GM19463 (cell line): Measurements from ENCODE around the gene MGME1.

Experiments used
- ATAC-seq: cut with Tn5 transposase; IDR thresholded peaks from one replicate; pipeline ENCODE4 v1.9.1; 2021; ENCODE audit warnings: mild to moderate bottlenecking, moderate library complexity; ENCODE audit not compliant: unreplicated experiment

Gene MGME1

DNA sequence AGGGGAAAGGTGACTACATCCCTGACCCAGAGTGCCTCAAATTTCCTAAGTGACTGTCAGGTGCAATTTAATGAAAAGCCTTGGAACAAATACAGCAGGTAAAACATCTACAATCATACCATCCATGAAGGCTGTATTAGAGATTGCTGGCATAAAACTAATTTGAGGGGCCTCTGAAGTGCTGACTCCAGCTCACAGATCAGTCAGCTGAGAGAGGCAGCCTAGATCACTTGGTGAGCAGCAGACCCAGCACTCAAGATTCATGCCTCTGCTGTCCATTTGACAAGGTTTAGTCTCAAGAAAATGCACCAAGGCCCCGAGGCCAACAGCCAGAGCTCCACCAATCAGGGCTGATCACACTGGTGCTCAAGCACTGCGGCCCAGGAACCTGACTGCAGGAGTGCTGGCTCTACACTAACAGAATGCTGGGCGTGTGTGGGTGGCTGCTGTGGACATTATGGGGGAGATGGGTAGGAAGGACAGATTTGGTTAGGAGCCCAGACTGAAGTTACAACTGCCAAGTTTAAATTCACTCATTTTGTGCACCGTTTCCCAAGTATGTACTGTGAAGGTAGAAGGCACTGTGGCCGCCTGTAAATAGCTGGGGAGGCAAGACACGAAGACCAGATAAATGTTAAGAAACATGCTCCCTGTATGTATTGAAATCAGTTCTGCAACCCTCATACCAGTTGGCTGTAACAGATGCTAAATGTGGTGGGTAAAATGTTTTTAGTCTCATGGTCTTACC, 28.4 kb upstream of the MGME1 start:
- ATAC-seq: no peak

DNA sequence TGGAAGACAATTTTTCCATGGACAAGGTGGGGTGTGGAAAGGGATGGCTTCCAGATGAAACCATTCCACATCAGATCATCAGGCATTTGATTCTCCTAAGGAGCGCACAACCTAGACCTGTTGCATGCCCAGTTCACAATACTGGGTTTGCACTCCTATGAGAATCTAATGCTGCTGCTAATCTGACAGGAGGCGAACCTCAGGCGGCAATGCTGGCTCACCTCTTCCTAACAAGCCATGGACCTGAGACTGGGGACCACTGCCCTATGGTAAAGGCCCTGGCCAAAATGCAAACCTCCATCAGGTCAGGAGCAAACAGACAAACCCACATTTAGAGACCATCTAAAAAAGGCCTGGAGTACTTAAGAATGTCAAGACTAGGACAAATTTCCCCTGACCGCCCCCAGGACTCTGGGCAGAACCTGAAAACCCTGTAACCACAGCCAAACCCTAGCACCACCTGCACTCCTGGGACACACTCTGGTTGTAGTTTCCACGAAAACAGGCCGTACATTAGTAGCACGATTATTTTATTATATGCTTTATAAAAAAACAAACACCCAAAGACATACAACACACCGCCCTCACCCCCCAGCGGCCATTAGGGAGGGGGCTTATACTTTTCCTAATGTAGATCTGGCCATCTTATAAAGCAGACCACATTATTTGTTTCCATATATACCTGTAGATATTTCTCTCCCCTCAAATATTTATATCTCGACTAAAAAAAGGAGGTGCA, 27.6 kb upstream of the MGME1 start:
- ATAC-seq: no peak

DNA sequence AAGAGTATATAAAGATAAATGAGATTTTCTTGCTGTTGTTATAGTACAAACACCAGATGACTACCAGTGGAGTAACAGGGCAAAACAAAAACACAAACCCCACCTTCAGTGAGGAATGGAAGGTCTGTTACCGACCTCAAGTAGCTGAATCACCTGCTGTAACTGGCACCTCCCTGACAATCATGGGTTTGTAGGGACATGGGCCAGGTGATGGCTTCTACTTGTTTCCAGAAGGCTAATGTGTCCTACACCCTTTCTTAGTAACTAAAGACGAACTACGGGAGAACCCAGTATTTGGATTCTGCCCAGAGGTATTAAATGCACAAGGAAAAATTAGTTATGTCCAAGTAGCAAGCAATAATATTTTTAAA, 27.0 kb upstream of the MGME1 start:
- ATAC-seq: no peak

DNA sequence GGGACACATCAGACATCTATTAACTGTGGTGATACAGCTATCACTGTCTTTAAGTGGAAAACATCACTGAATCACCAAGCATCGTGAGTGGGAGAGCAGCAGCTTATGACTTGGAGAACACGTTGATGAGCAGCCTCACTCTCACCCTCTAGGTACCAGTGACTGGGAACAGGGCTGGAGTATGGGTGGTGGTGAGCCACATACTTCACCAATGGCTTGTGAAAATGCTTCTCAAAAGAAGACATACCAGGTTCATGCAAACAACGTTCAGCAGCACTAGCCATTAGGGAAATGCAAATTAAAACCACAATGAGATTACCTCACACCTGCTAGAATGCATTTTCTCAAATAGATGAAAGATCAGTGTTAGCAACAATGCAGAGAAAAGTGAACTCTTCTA, 25.5 kb upstream of the MGME1 start:
- ATAC-seq: peak; percentile 65

DNA sequence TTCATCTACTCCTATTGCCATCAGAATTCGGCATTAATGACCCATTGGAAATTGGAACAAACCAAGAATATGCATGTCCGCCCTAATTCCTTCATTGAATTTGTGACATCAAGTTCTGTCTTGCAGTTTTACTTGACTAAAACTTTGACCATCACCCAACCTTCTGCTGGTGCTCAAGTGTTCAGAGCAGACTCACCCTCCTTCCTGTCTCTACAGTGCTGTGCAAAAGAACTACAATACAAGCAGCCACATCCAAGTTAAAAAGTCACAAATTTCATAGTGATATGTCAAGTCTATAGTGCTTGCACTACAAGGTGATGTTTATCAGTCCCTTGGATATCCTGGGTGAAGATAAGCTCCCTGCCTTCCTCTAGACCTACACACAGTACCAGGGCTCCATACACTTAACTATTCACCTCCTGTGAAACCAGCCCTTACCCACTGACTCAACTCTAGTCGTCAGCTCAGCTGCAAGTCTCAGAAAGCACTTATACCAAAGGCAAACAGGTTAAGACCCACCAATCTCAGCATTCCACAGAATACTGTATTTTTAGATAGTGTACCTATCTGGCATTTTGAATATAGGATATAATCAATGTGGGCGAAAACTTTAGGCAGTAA, 23.9 kb upstream of the MGME1 start:
- no peak for ATAC-seq

DNA sequence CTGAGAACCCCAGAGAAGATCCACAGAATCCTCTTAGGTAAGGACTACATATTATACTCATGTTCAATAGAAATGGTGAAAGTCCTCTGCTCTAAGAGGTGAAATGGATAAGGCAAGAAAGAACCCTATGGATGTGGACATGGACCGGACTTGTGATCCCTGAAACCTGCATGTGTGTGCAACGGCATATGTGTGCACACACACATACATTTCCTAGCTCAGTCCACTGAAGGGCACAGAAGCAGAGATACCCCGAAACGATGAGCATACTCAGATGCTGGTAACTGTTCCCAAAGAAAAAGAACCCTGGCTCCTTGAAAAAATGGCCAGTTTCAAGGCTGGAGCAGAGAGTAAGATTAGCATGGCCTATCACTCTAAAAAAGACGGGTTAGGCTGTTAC, 22.8 kb upstream of the MGME1 start:
- ATAC-seq: no peak

DNA sequence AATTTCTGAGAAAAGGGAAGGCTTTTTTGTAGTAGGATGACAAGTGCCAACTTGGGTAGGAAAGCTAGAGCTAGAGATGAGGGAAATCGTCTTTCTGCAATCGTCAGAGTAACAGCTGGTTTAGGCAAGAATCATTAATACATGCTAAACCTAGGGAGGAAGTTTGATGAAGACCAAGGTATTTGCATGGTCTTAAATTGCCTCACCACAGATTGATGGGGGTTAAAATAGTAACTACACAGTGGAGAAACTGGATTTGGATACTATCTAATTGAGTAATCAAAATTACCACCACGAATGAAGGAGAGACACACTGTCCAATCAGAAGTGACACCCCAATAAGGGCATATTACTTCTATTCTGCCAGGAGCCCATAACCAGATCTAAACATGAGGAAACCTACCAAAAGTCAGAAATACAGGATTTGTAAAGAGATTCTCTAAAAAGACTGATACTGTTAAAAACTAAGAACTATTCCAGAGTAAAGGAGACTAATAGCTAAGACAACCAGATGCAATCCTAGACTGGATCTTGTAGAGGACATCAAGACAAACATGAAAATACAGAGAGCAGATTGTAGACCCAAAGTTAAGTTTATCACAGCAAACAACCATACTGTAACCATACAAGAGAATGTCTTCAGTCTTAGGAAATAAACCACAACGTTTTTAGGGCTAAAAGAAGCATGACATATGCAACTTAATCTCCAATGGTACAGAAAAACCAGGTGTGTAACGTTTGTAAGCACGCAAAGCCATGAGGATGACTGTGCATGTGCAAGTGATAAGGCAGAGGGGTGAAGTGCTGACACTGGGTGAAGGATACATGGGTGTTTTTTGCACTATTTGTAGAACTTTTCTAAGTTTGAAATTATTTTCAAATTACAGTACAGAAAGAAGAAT, 22.0 kb upstream of the MGME1 start:
- no peak for ATAC-seq

DNA sequence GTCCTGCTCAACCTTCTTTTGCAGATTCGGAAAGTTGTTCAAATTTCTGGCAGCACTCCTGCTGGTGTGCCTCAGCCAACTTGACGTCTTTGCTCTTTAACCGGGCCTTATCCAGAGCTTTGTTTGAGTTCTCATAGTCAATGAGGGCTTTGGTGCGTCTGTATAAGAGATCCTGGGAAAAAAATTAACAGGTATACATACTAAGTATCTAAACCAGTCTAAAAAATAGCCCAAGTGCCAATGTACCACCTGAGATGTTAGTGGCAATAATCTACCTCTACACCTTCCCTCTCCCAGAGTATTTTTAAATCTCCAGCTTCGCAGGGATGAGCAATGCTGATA, 21.4 kb upstream of the MGME1 start:
- no peak for ATAC-seq

DNA sequence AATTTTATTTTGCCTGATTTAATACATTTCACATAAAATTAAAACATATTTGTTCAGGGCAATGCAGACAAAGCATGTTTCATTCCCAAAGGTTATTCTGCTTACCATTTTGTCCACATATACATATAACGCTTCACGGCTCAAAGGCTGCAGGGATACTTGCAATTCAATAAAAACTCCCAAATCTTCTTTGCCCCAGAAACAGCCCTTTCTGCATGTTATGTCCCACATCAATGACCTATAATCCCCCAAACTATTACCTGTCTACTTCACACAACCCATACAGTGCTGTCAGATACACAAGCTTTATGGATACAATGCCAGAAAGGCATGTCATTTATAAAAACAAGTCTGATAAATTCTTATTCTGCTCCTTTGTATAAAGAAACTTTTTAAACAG, 20.4 kb upstream of the MGME1 start:
- ATAC-seq: no peak

DNA sequence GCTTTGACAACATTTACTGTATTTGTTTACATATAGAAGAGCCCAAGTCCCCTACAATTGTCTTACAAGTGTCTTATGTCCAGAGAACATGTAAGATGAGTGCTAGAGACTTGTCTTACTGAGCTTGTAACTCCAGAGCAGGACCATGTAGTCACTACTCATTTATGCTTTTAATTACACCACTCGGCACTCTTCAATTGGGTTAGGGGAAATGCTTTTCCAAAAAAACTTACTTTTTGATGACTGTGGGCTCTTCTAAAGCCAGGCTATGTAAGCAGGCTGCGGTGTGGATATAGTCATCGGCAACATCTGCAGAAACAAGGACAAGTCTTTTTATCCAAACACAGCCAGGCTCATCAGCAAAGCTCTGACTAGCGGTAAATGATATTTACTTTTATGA, 18.9 kb upstream of the MGME1 start:
- no peak for ATAC-seq

DNA sequence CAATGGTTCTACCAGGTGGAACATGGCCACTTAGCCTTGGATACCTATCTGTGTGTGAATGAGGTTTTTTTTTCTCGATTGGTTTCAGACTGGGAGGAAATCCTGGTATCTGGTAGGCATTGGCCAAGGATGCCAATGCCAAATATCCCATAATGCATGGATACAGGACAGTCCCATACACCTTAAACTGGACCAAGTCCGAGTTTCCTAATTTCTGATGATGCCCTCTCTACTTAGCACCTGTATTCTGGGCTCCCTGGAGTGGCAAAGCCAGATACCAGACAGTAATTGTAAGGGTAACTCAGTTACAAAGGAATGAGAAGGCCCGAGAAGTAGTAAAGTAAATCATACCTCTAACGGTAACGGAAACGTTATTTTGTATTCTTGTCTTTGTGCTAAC, 18.1 kb upstream of the MGME1 start:
- no peak for ATAC-seq

DNA sequence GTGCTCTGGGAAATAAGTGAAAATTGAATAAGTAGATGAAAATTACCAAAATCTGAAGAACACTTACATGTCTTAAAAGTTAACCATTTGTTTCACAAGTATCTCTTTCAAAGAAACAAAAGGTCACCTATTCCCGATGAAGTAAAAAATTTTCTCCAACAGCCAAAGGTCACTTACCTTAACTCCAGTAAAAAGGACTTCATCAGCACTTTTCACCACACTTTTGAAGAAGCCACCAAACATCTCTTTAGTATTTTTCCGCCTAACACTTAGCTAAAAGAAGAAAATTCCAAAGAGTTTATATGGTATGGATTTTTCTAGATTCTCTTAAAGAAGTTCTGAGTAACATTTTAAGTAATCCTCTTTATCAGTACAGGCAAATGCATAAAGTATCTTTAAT, 17.5 kb upstream of the MGME1 start:
- ATAC-seq: no peak

DNA sequence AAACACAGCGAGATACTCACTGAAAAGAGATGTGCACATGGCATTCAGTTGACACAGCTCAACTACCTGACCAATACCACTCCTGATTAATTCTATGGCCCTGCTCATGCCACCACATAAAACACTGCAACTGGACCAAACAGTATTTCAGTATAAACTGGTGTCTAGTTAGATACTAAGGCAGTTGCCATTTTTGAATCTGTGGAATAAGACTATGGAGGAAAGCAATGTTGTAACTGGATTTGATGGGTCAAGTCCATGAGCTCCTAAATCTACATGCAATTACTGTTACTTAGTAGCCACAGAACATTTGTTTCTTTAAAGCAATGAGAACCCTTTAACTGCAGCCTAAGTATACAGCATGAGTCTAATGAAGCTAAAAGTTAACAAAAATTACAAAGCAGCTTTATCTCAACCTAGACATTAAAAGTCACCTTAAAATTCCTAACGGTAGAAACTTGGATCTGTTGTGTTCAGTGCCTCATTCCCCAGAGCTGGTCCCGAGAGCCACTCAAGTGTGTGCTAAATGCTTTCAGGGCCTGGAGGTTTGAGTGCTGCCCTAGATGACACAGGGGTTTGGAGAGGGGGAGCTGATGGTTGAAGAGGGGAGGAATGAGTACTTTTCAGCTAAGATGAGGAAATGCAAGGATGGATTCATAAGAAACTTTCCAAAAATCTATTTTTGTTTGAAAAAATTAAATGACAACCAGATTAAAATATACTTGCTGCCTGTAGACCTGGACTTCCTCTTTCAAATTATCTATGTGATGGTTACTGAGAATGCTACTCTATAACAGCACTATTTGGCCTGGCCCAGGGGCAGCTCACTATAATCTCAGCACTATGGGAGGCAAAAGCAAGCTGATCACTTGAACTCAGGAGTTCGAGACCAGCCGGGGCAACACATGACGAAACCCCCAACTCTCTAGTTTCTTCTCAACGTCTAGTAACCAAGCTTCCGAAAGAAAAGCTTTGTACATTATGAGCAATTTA, 15.8 kb upstream of the MGME1 start:
- ATAC-seq: no peak

DNA sequence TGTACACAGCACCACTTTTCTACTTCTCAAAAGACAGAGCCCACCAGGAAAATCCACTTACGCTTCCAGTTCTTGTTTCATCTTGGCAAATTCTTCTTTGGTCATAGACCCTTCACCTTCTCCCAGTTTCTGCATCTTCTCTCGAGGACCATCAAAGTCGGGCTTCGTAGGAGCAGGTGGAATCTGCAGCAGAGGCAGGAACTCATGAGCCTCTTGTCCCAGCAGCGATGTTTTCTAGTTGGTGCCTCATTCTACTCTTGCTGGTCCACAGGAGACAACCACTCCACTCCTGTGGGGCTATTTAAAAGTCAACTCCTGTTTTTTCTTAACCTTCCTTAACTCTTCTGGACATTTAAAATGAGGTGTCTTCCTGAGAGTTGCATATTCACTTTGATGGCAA, 14.9 kb upstream of the MGME1 start:
- no peak for ATAC-seq

DNA sequence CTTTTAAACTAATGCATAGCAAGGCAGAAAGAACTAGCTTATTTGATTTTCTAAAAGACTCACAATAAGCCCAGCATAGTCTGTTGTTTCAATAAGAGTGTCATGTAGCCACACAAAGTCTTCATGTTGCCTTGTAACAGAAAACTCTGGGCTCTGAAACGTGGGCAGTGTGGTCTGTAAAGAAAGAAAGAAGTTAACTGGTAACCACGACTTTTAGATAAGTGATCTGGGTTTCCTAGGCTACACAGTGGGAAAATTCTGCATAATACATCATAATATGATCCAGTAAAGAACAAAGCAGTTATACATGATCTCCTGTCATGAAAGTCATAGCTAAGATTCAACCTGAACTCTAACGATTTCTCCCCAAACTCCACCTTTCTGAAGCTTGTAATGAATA, 13.5 kb upstream of the MGME1 start:
- ATAC-seq: no peak

DNA sequence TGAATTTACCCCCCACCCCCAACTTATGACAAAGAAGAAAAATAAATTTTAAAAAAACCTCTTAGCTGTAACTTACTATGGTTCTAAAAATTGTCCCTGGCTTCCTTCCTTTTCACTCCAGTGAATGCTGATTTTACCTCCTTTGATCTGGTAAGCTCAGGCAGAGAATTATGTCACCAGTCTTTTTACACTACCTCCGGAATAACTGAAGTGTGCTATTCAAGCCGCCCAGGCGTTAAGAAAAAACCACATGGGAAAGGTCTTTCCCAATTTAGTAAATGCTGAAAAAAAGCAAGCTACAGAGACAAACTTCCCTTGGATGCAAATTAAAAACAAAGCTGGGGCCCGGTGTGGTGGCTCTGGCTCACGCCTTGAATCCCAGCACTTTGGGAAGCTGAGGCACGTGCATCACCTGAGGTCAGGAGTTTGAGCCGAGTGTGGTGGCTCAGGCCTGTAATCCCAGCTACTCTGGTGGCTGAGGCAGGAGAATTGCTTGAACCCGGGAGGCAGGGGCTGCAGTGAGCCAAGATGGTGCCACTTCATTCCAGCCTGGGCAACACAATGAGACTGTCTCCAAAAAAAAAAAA, 12.6 kb upstream of the MGME1 start:
- no peak for ATAC-seq

DNA sequence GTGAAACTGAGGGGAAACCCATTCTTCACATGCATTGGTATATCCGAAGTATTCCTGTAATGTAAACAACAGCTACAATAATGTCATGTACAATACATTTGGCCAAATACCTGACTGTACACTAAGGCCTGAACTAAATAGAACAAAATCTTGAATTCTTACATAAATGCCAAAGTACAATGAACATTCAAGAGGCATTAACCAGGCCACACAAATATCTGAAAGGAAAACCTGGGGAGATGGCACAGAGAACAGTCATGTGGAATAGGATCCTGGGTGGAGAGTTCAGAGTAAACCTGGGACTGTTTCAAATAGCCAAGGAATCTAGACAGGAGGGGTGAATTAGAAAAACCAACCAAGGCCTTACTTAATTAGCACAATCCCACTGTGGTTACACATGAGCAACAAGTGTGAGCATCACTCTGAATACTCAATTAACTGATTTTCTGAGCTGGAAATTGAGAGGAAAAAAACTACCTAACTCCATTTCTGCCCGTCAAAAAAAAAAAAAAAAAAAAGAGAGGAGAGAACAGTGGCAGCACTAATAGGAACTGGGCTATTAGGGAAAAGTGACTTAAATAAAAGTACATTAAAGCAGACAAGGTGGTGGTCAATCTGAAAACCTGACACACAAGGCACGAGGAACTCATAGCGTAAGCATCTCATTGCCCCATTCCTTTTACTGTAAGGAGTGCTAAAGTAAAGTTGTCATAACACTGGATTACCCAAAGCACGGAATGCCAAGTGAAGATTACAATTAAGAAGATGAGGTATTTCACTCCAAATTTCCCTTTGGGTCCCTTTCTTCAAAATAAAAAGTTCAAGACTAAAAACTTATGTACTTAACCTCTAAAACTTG, 11.1 kb upstream of the MGME1 start:
- no peak for ATAC-seq

DNA sequence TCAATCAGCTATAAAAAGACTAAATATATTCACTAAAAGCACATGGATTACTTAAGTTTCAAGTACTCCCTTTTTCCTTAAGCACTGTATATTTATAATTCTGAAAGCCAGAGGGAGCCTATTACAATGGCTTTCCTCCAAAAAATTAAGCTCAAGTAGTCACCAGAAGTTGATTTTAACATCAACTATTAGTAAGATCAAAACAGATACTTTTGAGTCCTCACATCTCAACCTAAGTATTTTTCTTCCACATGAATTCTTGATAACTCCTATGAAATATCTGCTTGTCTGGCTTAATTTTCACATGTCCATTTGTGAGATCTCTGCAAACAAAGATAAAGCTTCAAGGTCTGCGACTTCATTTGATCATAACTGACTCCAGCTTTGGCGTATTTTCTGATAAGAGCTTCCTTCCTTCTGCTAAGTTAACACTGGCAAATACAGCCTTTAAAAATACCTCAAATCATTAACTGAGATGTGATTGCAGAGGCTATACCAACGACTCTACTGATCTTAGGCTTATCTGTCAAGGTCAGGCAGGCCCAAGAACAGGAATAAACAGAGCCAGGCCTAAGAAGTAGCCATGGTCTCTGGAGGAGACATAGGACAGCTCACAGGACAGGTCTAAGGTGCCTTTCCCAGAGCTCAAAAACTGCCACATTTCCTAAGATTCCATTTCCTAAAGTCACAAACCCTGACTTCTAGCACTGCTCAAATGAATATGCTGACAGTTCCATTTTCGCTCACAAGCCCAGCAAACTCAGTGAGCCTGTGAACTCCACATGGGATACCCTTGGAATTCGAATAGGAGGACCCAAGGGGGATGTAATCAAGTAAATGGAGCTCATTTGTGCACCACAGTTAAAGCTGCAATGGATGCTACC, 10.2 kb upstream of the MGME1 start:
- no peak for ATAC-seq
